Right ventricle myocardium superior (tissue), 1 donor: ENCODE data around the gene PYGB. TPM values are rescaled to one million over a fixed set of nuclear protein-coding genes. Genes with fewer than 3 reads are reported as not detected.

Source experiments
- ATAC-seq: fragments of 200-7000 bp; cut with Tn5 transposase; one replicate; pipeline ENCODE4 v1.9.1; 2020; ENCODE audit warnings: mild to moderate bottlenecking; ENCODE audit not compliant: poor library complexity
- DNase-seq: peaks from one replicate; pipeline ENCODE4 v3.0.0-alpha.2; 2020
- intact Hi-C: fragments of 100-400 bp; cut with DNase I; formaldehyde crosslinking; loops from one replicate; pipeline ENCODE4 v1.11.2; 2022
- total RNA-seq: library from RNA; stranded (reverse); fragmentation: NEBNext Ultra II Directional; extraction: Animal tissue kit (Norgen Biotek cat#: 25700); gene quantifications from one replicate; pipeline ENCODE4 v1.2.1, GENCODE V29; 2021
- donor health status: DM: no; HTN: yes; CAD: no; lungs with severe emphysema.

The PYGB gene
- total RNA-seq, 1 donor from 2014 or later, result 170 TPM

- peak; percentile 34 for DNase-seq
- intact Hi-C loops, result no loop called here
Observed at GRCh38 chr20:25285091-25285647, 37.3 kb downstream of the PYGB start.

GRCh38 chr20:25285856-25286798, 38.2 kb downstream of the PYGB start:
- DNase-seq, result peak; percentile 30
- intact Hi-C loops, result no loop called here

More at GRCh38 chr20:25285091-25285647, 37.3 kb downstream of the PYGB start:
- ATAC-seq, result no peak

GRCh38 chr20:25286917-25287316, 39.0 kb downstream of the PYGB start:
- peak; percentile 22 for DNase-seq
- intact Hi-C loops, result no loop called here
- no peak for ATAC-seq

More at GRCh38 chr20:25285856-25286798, 38.2 kb downstream of the PYGB start:
- no peak for ATAC-seq

GRCh38 chr20:25287631-25288290, 39.9 kb downstream of the PYGB start:
- ATAC-seq, result no peak
- peak; percentile 34 for DNase-seq
- intact Hi-C loops, result no loop called here

DNA sequence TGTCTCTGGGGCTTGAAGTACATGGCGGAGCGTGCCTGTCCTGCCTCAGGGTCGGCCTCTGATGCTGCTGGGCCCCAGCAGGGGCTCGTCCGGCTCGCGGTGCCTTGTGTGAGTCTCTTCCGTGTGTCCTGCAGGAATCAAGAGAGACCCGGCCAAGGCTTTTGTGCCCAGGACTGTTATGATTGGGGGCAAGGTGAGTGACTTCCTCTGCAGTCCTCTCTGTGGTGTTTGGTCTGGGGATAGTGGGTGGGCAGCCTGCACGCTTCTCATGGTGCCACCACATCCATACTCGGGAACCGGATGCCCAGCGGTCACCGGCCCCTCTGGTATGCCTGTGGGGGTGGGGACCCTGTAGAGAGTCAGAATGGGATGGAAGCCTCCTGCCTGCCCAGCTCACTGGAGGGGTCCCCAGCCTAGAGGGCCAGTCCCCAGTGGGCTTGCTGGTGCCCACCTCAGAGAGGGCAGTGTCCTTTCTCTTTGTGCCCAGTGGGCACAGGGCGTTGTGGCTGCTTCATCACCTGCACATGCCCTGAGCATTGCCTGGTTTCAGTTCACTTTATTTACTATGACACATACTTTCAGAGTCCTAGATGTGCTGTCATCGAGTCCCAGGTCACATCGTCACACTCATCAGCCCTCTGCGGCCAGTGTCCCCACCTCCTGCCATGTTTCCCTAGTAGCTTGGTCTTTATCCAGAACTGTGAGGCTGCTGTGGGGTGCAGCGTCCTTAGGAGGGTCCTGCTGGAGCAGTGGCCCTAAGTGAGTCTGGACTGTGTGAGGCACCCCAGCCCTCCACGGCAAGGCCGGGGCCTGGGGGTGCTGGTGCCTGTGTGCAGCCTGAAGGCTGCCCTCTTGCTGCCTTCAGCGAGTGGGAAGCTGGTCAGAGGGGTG, 40.7 kb downstream of the PYGB start:
- peak; percentile 37 for DNase-seq
- intact Hi-C loops, result no loop called here

DNA sequence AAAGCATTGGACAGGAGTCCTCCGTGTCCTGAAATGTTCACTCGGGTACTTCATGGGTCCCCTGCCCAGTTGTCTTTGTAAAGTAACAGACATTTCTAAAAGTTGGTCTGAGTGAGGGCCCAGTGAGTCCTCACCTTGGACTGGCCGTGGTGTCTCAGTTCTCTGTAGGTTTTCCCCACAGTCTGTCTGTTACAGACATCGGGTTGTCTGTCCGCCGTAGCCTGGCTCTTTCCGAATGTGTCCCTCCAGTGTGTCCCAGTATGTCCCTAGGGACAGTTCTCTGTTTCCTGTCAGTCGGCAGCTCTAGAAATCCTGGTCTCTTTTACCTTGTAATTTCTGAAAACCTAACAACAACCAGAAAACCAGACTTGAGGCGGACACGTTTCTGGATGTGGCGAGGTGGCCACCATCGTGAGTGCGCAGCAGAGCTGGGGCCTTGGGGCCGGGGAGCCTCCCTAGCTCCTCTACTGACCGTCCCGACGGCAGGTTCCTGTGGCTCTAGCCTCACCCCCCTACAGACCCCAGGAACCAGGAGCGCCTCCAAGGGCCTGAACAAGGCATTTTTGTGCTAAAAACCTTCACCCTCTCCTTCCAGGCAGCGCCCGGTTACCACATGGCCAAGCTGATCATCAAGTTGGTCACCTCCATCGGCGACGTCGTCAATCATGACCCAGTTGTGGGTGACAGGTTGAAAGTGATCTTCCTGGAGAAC, 42.2 kb downstream of the PYGB start:
- ATAC-seq (no peak), DNase-seq (peak; percentile 34)
- intact Hi-C loops, result loop anchor here (5.0 kb wide), 1 partner anchor 33 kb away; no protein-coding TSS in a partner anchor

More for the DNA sequence above, 40.7 kb downstream of the PYGB start:
- no peak for ATAC-seq

GRCh38 chr20:25290646-25291431, 43.0 kb downstream of the PYGB start:
- intact Hi-C loops, result loop anchor here (5.0 kb wide), 1 partner anchor 34 kb away; no protein-coding TSS in a partner anchor
- DNase-seq (peak; percentile 42), ATAC-seq (no peak)

DNA sequence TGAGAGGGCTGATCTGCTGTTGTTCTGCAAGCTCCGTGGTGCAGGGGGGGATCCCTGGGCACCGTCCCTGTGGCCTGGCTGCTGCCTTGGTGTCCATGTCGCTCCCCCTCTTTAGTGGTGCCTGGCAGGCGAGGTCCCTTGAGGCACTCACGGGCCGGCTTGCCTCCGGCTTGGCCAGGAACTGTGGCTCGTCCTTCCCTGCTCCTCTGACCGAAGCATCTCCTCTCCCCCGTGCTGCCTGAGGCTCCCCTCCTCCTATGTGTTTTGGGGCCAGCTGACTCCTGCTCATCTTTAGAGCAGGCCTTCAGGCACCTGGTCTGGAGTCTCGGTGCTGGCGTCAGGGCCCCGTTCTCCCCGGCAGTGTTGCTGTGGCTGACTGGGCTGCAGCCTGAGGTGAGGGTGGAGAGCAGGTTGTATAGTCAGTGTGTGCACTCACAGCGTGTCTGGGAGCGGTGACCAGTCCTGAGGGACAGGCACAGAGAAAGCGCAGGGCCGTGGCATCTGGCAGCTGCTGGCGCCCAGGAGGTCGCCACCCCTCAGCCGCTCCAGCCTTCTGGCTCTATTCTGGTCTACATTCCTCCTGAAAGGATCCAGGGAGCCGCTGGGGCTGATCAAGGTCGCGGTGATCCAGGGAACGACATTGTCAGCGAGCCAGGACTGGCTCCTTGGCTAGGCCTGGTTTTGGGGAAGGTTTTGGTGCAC, 43.7 kb downstream of the PYGB start:
- DNase-seq (peak; percentile 23), ATAC-seq (peak; percentile 11)
- intact Hi-C loops, result loop anchor here (5.0 kb wide), 1 partner anchor 34 kb away; no protein-coding TSS in a partner anchor

- DNase-seq, result no peak
- intact Hi-C loops, result loop anchor here (5.0 kb wide), 1 partner anchor 35 kb away; no protein-coding TSS in a partner anchor
Observed at GRCh38 chr20:25292176-25292891, 44.4 kb downstream of the PYGB start.

DNA sequence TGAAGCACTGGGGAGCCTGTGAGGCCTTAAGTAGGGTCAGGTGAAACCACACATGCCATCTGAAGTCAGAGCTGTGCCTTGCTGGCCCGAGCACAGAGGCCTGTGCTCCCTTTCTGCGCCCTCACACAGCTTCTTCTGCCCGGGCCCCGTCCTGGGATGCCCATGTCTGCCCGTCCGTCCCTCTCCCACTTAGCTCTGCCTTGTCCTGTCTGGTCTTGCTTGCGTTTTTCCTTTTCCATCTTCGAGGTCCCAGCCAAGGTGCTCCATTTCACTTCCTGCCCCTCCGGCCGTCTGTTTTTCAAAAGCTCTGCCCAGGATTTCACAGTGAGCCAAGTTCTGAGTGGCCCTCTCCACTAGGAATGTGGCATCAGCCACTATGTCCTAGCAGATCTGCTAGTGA, 45.6 kb downstream of the PYGB start:
- intact Hi-C loops, result loop anchor here (5.0 kb wide), 1 partner anchor 36 kb away; no protein-coding TSS in a partner anchor
- DNase-seq (no peak), ATAC-seq (peak; percentile 4)

More at GRCh38 chr20:25292176-25292891, 44.4 kb downstream of the PYGB start:
- ATAC-seq, result no peak

- intact Hi-C loops, result loop anchor here (5.0 kb wide), 1 partner anchor 37 kb away; no protein-coding TSS in a partner anchor
- no peak for DNase-seq
- no peak for ATAC-seq
Observed at GRCh38 chr20:25293910-25294458, 46.1 kb downstream of the PYGB start.

- DNase-seq (no peak), ATAC-seq (peak; percentile 24)
Observed at GRCh38 chr20:25294459-25295385, 46.8 kb downstream of the PYGB start.

GRCh38 chr20:25295386-25296093, 47.7 kb downstream of the PYGB start:
- peak; percentile 64 for ATAC-seq
- intact Hi-C loops, result loop anchor here (5.0 kb wide), 1 partner anchor 102 kb away; no protein-coding TSS in a partner anchor
- peak; percentile 78 for DNase-seq

More at GRCh38 chr20:25294459-25295385, 46.8 kb downstream of the PYGB start:
- intact Hi-C loops, result loop anchor here (5.0 kb wide), 2 partner anchors 37 to 103 kb away; no protein-coding TSS in a partner anchor
